ENCODE data around the gene SLCO1C1.

Gene SLCO1C1

DNA sequence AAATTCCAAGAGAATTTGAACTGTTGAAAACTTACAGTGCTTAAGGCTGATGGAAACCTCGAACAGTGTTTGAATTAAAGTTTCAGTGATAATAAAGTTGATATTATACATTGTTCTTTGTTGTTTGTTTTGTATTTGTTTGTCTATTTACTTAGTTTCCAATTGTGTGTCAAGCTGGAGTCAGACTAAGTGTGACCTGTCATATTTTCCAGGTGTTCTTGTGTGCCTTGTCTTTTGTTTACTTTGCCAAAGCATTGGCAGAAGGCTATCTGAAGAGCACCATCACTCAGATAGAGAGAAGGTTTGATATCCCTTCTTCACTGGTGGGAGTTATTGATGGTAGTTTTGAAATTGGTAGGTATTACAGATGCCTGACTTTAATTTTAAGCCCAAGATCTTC lies 6.0 kb downstream of the SLCO1C1 start:
- no peak for DNase-seq (ENCODE audit: low spot score)
- TF ChIP-seq, protein P1, sequence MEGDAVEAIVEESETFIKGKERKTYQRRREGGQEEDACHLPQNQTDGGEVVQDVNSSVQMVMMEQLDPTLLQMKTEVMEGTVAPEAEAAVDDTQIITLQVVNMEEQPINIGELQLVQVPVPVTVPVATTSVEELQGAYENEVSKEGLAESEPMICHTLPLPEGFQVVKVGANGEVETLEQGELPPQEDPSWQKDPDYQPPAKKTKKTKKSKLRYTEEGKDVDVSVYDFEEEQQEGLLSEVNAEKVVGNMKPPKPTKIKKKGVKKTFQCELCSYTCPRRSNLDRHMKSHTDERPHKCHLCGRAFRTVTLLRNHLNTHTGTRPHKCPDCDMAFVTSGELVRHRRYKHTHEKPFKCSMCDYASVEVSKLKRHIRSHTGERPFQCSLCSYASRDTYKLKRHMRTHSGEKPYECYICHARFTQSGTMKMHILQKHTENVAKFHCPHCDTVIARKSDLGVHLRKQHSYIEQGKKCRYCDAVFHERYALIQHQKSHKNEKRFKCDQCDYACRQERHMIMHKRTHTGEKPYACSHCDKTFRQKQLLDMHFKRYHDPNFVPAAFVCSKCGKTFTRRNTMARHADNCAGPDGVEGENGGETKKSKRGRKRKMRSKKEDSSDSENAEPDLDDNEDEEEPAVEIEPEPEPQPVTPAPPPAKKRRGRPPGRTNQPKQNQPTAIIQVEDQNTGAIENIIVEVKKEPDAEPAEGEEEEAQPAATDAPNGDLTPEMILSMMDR (IDR thresholded peaks at IDR 0.05; ENCODE audit: extremely low read depth, missing control alignments) = no peak

DNA sequence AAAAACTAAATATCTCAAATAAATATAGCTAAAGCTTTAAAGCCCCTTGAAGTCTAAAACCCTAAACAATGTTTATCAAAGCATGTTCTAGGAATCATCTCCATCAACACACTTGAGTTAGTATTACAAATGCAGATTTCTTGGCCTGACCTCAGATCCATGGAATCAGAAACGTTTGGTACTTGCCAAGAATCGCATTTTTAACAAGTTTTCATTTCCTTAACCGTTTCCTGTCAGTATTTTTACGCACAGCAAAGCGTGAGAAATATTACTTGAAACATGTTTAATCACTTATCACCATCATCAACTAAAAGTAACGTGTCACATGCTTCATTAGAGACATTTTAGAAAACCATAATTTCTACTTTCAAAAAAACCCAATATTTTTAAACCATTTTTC lies 9.7 kb downstream of the SLCO1C1 start:
- TF ChIP-seq, protein P1 (IDR thresholded peaks at IDR 0.05; ENCODE audit: extremely low read depth, missing control alignments) = no peak
- DNase-seq (ENCODE audit: low spot score) = no peak

DNA sequence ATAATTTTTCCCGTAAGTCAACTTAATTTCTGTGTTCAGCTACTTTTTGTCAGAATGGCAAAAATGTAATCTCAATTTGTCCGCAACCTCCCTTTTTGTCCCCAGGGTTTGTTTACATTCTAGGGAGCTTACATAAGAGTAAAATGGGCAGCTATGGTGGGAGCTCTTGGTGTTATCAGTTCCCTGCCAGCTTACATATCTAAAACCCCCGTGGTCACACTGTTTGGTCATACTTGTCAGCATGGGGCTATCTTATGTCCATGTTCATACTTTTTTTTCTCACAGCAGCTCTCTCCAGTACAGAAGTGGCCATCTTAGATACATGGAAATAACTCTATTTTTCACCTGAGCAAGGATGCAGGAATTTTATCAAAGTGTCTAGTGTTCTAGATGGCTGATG lies 16.7 kb downstream of the SLCO1C1 start:
- no peak for DNase-seq (ENCODE audit: low spot score)
- TF ChIP-seq, protein P1 (IDR thresholded peaks at IDR 0.05; ENCODE audit: extremely low read depth, missing control alignments) = no peak

DNA sequence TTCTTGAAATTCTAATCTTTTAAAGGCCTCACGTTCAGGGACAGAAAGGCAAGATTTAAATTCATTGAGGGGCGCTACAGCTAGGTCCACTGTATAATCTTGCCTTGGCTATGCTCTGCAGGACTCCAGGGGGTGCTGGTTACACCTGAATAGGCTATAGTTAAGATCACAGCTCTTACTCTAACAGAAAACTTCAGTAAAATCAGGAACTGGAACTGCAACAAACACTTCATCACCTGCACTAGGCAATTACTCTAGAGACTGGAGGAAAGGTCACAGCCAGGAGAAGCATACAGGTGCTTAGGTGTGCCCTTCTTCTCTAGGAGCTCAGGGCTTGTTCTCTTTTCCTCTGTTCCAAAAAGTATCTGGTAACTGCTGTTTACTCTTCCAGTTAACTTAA lies 20.9 kb downstream of the SLCO1C1 start:
- TF ChIP-seq, protein P1 (IDR thresholded peaks at IDR 0.05; ENCODE audit: extremely low read depth, missing control alignments) = no peak
- no peak for DNase-seq (ENCODE audit: low spot score)

DNA sequence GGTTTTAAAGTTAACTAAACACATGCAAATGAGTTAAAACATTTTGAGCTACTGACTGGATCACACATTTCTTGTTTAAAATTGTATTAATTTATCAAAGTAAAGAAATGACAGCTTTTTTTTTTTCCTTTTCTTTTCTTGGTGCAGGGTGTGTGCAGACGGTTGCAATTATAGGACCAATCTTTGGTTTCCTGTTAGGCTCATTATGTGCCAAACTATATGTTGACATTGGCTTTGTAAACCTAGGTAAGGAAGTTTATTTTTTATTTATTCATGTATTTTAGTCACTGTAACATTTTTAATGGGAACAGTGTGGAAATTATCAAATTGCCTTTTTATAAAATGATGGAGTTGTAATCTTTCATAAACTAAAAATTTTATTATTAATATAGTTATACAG lies 21.9 kb downstream of the SLCO1C1 start:
- no peak for DNase-seq (ENCODE audit: low spot score)
- TF ChIP-seq, protein P1 (IDR thresholded peaks at IDR 0.05; ENCODE audit: extremely low read depth, missing control alignments) = no peak

DNA sequence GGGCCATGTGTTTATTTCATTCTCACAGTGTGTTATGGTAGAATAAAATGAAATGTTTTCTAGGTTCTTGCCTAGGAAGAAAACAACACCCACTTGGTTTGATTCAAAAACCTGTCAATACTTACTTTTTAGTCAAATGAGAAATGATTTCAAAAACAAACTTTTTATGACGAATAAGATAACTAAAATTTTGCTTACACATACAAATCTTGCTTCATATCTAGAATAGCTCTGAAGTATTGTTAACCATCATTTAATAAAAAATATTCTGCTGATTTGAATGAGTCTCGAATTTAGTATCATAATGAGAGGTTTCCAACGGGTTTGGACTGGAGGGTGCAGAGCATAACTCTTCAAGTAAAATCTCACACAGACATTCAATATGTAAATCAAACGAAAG lies 23.2 kb downstream of the SLCO1C1 start:
- TF ChIP-seq, protein P1 (IDR thresholded peaks at IDR 0.05; ENCODE audit: extremely low read depth, missing control alignments) = no peak
- no peak for DNase-seq (ENCODE audit: low spot score)

DNA sequence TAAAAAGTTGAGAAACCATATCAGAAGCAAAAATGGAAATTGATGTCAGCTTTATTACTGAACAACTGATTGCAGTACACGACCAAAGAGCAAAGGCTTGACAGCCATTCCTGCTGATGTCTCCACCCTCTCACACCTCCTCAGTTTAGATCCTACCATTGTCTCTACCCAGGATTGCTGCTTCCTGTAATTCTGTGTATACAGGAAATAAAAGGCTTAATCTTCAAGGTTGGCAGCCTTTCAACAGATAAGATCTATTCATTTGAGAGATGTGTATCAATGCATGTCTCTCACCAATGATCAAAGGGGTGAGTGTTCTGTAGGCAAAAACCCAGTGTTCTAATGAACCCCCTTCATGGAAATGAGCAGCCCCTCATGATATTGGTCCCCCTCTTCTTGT lies 27.0 kb downstream of the SLCO1C1 start:
- TF ChIP-seq, protein P1 (IDR thresholded peaks at IDR 0.05; ENCODE audit: extremely low read depth, missing control alignments) = no peak
- no peak for DNase-seq (ENCODE audit: low spot score)
